Measurements from ENCODE around the gene CLDN1. TPM values are rescaled to one million over a fixed set of nuclear protein-coding genes. Genes with fewer than 3 reads are reported as not detected.

CLDN1 gene
- total RNA-seq, 4 donors from 2014 or later: 0.25 to 1.00 (median 0.36) TPM; not detected in 1

- Histone ChIP-seq H3K27me3 (no peaks in the 10 kb centered on the region), H3K4me3 (no peak overlapping the region), H3K4me1 (no peaks in the 10 kb centered on the region), H3K27ac (no peak overlapping the region), H3K36me3 (no peaks in the 10 kb centered on the region), H3K9me3 (no peaks in the 10 kb centered on the region)
- DNase-seq: no peak
- no peak for ATAC-seq
- in situ Hi-C loops (cut with MboI; ENCODE audit: low sequenced_read_pairs in 4 of 4): no loop called here
- intact Hi-C loops (cut with DNase I; ENCODE audit: low total_unique reads): no loop called here
- TF ChIP-seq, protein P1, sequence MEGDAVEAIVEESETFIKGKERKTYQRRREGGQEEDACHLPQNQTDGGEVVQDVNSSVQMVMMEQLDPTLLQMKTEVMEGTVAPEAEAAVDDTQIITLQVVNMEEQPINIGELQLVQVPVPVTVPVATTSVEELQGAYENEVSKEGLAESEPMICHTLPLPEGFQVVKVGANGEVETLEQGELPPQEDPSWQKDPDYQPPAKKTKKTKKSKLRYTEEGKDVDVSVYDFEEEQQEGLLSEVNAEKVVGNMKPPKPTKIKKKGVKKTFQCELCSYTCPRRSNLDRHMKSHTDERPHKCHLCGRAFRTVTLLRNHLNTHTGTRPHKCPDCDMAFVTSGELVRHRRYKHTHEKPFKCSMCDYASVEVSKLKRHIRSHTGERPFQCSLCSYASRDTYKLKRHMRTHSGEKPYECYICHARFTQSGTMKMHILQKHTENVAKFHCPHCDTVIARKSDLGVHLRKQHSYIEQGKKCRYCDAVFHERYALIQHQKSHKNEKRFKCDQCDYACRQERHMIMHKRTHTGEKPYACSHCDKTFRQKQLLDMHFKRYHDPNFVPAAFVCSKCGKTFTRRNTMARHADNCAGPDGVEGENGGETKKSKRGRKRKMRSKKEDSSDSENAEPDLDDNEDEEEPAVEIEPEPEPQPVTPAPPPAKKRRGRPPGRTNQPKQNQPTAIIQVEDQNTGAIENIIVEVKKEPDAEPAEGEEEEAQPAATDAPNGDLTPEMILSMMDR (IDR thresholded peaks at IDR 0.05 in 4 of 5, conservative IDR thresholded peaks at IDR 0.05 in 1 of 5): no peak
- no peak for TF ChIP-seq POLR2A (IDR thresholded peaks at IDR 0.05)
Observed at GRCh38 chr3:190266913-190267290, 55.3 kb downstream of the CLDN1 start.

GRCh38 chr3:190266265-190266912, 55.9 kb downstream of the CLDN1 start:
- no peaks in the 10 kb centered on the region for H3K4me1 ChIP-seq
- H3K27ac ChIP-seq: no peak overlapping the region
- H3K36me3 ChIP-seq: no peaks in the 10 kb centered on the region
- in situ Hi-C loops (cut with MboI; ENCODE audit: low sequenced_read_pairs in 4 of 4) (no loop called here), intact Hi-C loops (cut with DNase I; ENCODE audit: low total_unique reads) (no loop called here)
- no peaks in the 10 kb centered on the region for H3K9me3 ChIP-seq
- ATAC-seq: no peak
- no peaks in the 10 kb centered on the region for H3K27me3 ChIP-seq
- no peak overlapping the region for H3K4me3 ChIP-seq
- TF ChIP-seq, protein P1 (IDR thresholded peaks at IDR 0.05 in 4 of 5, conservative IDR thresholded peaks at IDR 0.05 in 1 of 5): no peak
- no peak for TF ChIP-seq POLR2A (IDR thresholded peaks at IDR 0.05)
- no peak for DNase-seq

GRCh38 chr3:190265796-190266195, 56.5 kb downstream of the CLDN1 start:
- H3K4me3 ChIP-seq: no peak overlapping the region
- in situ Hi-C loops (cut with MboI; ENCODE audit: low sequenced_read_pairs in 4 of 4): no loop called here
- H3K27ac ChIP-seq: no peak overlapping the region
- no peaks in the 10 kb centered on the region for H3K36me3 ChIP-seq
- H3K27me3 ChIP-seq: no peaks in the 10 kb centered on the region
- TF ChIP-seq, protein P1 (IDR thresholded peaks at IDR 0.05 in 4 of 5, conservative IDR thresholded peaks at IDR 0.05 in 1 of 5): no peak
- no peak for TF ChIP-seq POLR2A (IDR thresholded peaks at IDR 0.05)
- no peak for ATAC-seq
- H3K4me1 ChIP-seq: no peaks in the 10 kb centered on the region
- H3K9me3 ChIP-seq: no peaks in the 10 kb centered on the region
- DNase-seq: no peak
- intact Hi-C loops (cut with DNase I; ENCODE audit: low total_unique reads): no loop called here

GRCh38 chr3:190265126-190265525, 57.1 kb downstream of the CLDN1 start:
- Histone ChIP-seq H3K4me1 (no peaks in the 10 kb centered on the region), H3K9me3 (no peaks in the 10 kb centered on the region), H3K27ac (no peak overlapping the region), H3K36me3 (no peaks in the 10 kb centered on the region), H3K27me3 (no peaks in the 10 kb centered on the region), H3K4me3 (no peak overlapping the region)
- intact Hi-C loops (cut with DNase I; ENCODE audit: low total_unique reads): no loop called here
- TF ChIP-seq POLR2A (IDR thresholded peaks at IDR 0.05): no peak
- TF ChIP-seq, protein P1 (IDR thresholded peaks at IDR 0.05 in 4 of 5, conservative IDR thresholded peaks at IDR 0.05 in 1 of 5): no peak
- no peak for ATAC-seq
- in situ Hi-C loops (cut with MboI; ENCODE audit: low sequenced_read_pairs in 4 of 4): no loop called here
- no peak for DNase-seq

- ATAC-seq: no peak
- H3K27ac ChIP-seq: no peak overlapping the region
- no peak for DNase-seq
- H3K9me3 ChIP-seq: no peaks in the 10 kb centered on the region
- no peaks in the 10 kb centered on the region for H3K27me3 ChIP-seq
- no peaks in the 10 kb centered on the region for H3K36me3 ChIP-seq
- no peak overlapping the region for H3K4me3 ChIP-seq
- H3K4me1 ChIP-seq: no peaks in the 10 kb centered on the region
- in situ Hi-C loops (cut with MboI; ENCODE audit: low sequenced_read_pairs in 4 of 4) (no loop called here), intact Hi-C loops (cut with DNase I; ENCODE audit: low total_unique reads) (no loop called here)
- no peak for TF ChIP-seq POLR2A (IDR thresholded peaks at IDR 0.05)
- TF ChIP-seq, protein P1 (IDR thresholded peaks at IDR 0.05 in 4 of 5, conservative IDR thresholded peaks at IDR 0.05 in 1 of 5): no peak
Observed at GRCh38 chr3:190261740-190262139, 60.5 kb downstream of the CLDN1 start.

All from gastrocnemius medialis (tissue), 4 donors.